Central memory CD4-positive, alpha-beta T cell (primary cell): ENCODE results near the gene KRT14.
"Not testable (repeated sequence)": the region's sequence is repeated elsewhere in the genome, so short reads cannot be mapped to it uniquely, and the experiment has no call there.

Experiments
- DNase-seq: peaks from one replicate; pipeline ENCODE4 v3.0.0; 2022

The KRT14 gene

GRCh38 chr17:41622340-41623183, 35.9 kb upstream of the KRT14 start:
- not testable (repeated sequence) for DNase-seq

- DNase-seq = no peak
These were observed 35.2 kb upstream of the KRT14 start for GRCh38 chr17:41621916-41622315.

GRCh38 chr17:41621435-41621817, 34.7 kb upstream of the KRT14 start:
- not testable (repeated sequence) for DNase-seq

- DNase-seq = no peak
These were observed 34.1 kb upstream of the KRT14 start for GRCh38 chr17:41620583-41621434.

GRCh38 chr17:41619927-41620582, 33.4 kb upstream of the KRT14 start:
- not testable (repeated sequence) for DNase-seq

- DNase-seq = no peak
These were observed 32.6 kb upstream of the KRT14 start for GRCh38 chr17:41619036-41619926.

- DNase-seq = no peak
These were observed 31.8 kb upstream of the KRT14 start for GRCh38 chr17:41618341-41619035.

- no peak for DNase-seq
These were observed 31.0 kb upstream of the KRT14 start for GRCh38 chr17:41617698-41618097.

GRCh38 chr17:41617136-41617535, 30.4 kb upstream of the KRT14 start:
- DNase-seq = no peak

- not testable (repeated sequence) for DNase-seq
These were observed 29.8 kb upstream of the KRT14 start for GRCh38 chr17:41616486-41616885.

GRCh38 chr17:41615454-41615853, 28.8 kb upstream of the KRT14 start:
- DNase-seq = no peak

- not testable (repeated sequence) for DNase-seq
These were observed 28.1 kb upstream of the KRT14 start for GRCh38 chr17:41614767-41615166.

GRCh38 chr17:41614098-41614497, 27.4 kb upstream of the KRT14 start:
- no peak for DNase-seq

GRCh38 chr17:41613277-41614082, 26.8 kb upstream of the KRT14 start:
- DNase-seq = no peak

- DNase-seq = not testable (repeated sequence)
These were observed 25.9 kb upstream of the KRT14 start, which contains the start of gene KRT16 for GRCh38 chr17:41612376-41613160. TSS of gene KRT16 (minus strand) at chr17:41612767. CDS start at chr17:41612688, 79 bp downstream.

GRCh38 chr17:41610965-41611640, 24.4 kb upstream of the KRT14 start:
- no peak for DNase-seq

GRCh38 chr17:41610061-41610517, 23.4 kb upstream of the KRT14 start:
- not testable (repeated sequence) for DNase-seq

GRCh38 chr17:41606930-41607329, 20.2 kb upstream of the KRT14 start:
- DNase-seq = not testable (repeated sequence)

GRCh38 chr17:41602524-41602923, 15.8 kb upstream of the KRT14 start:
- no peak for DNase-seq
